ENCODE measurements around the gene MCUB. TPM values are rescaled to one million over a fixed set of nuclear protein-coding genes. Genes with fewer than 3 reads are reported as not detected.

MCUB gene
- total and polyA plus RNA-seq, 2 of the 13 experiments (the other 11 are each of a cell fraction or from before 2014, with no cell fraction given): 0.95 to 2.2 TPM

- TF ChIP-seq ZNF564 (CRISPR knock-in tag; IDR thresholded peaks at IDR 0.05) (peak; percentile 89; the same call in 1 of the 2 replicates), ATF4 (CRISPR knock-in tag; IDR thresholded peaks at IDR 0.05) (no peak)
- ATAC-seq (no peak), DNase-seq (ENCODE audit: low spot score) (no peak), FAIRE-seq (no peak)
- BruUV-seq (replicated peaks): no TSS peak
- ChIA-PET CTCF (ENCODE audit: low intra/inter-chr PET ratio, low total read pairs) (no interaction called here), POLR2A (no interaction called here)
- Histone ChIP-seq H3K9ac (ENCODE audit: insufficient read depth, low read depth, low read length) (no peak overlapping the region), H3K4me3 (replicated peaks in 1 of 3; ENCODE audit: insufficient read depth in 1 of 3, low read depth in 2 of 3, low read length in 3 of 3) (no peak overlapping the region), H3K4me1 (ENCODE audit: insufficient read depth, low read length) (peaks cover 22% of the 10 kb centered on the region), H3K4me2 (ENCODE audit: low read depth, low read length) (no peak overlapping the region), H3K36me3 (replicated peaks in 1 of 2; ENCODE audit: control insufficient read depth in 1 of 2, insufficient read depth in 2 of 2, low read length in 2 of 2) (peaks cover 0 to 8% of the 10 kb centered on the region in 2 experiments; a peak in 2 of 5 replicates), H3K27me3 (ENCODE audit: control insufficient read depth in 1 of 2, insufficient read depth in 2 of 2, low read length in 2 of 2) (no peaks in the 10 kb centered on the region; a peak in 1 of 5 replicates), H3K79me2 (ENCODE audit: insufficient read depth, low read length) (peaks cover 36% of the 10 kb centered on the region), H4K20me1 (ENCODE audit: insufficient read depth, low read length) (no peaks in the 10 kb centered on the region), H2AFZ (ENCODE audit: low read length) (no peak overlapping the region), H3K27ac (ENCODE audit: extremely low read length, insufficient read depth, low read length) (no peak overlapping the region), H3K9me3 (ENCODE audit: low read length) (no peaks in the 10 kb centered on the region)
- in situ Hi-C loops (cut with HindIII; ENCODE audit: extremely low pct_ligation_motif_present, low pct_unique_long_range_greater_than_20kb): no loop called here
- intact Hi-C loops (cut with micrococcal nuclease; ENCODE audit: unreplicated experiment): loop anchor here (10.0 kb wide), 2 partner anchors 158 to 288 kb away; partner anchors contain the start of genes MCUB and SEC24B
Measured at GRCh38 chr4:109722357-109722756, 162.3 kb downstream of the MCUB start.

- in situ Hi-C loops (cut with HindIII; ENCODE audit: extremely low pct_ligation_motif_present, low pct_unique_long_range_greater_than_20kb): no loop called here
- WGBS (ENCODE audit: low lambda C conversion rate): 96% methylated on average over 2 of the region's 2 CpGs
- intact Hi-C loops (cut with micrococcal nuclease; ENCODE audit: unreplicated experiment): loop anchor here (10.0 kb wide), 2 partner anchors 158 to 288 kb away; partner anchors contain the start of genes MCUB and SEC24B
- CTCF ChIA-PET (ENCODE audit: low intra/inter-chr PET ratio, low total read pairs): no interaction called here
- POLR2A ChIA-PET: no interaction called here
- 0 out of 5 replicates have a peak, but pooled peaks cover 0 to 4% of the 10 kb centered on the region in 2 experiments for H3K36me3 ChIP-seq (replicated peaks in 1 of 2; ENCODE audit: control insufficient read depth in 1 of 2, insufficient read depth in 2 of 2, low read length in 2 of 2)
- no peak overlapping the region for H3K4me2 ChIP-seq (ENCODE audit: low read depth, low read length)
- H3K79me2 ChIP-seq (ENCODE audit: insufficient read depth, low read length): peaks cover 44% of the 10 kb centered on the region
- no peaks in the 10 kb centered on the region; a peak in 1 of 5 replicates for H3K27me3 ChIP-seq (ENCODE audit: control insufficient read depth in 1 of 2, insufficient read depth in 2 of 2, low read length in 2 of 2)
- DNase-seq (ENCODE audit: low spot score) (no peak), ATAC-seq (no peak), FAIRE-seq (no peak)
- H3K4me1 ChIP-seq (ENCODE audit: insufficient read depth, low read length): peaks cover 30% of the 10 kb centered on the region
- no peak overlapping the region for H3K27ac ChIP-seq (ENCODE audit: extremely low read length, insufficient read depth, low read length)
- H3K4me3 ChIP-seq (replicated peaks in 1 of 3; ENCODE audit: insufficient read depth in 1 of 3, low read depth in 2 of 3, low read length in 3 of 3): no peak overlapping the region
- BruUV-seq (replicated peaks): no TSS peak
- no peak overlapping the region for H2AFZ ChIP-seq (ENCODE audit: low read length)
- H4K20me1 ChIP-seq (ENCODE audit: insufficient read depth, low read length): no peaks in the 10 kb centered on the region
- no peak overlapping the region for H3K9ac ChIP-seq (ENCODE audit: insufficient read depth, low read depth, low read length)
- no peaks in the 10 kb centered on the region for H3K9me3 ChIP-seq (ENCODE audit: low read length)
- TF ChIP-seq NFE2L2 (IDR thresholded peaks at IDR 0.05; ENCODE audit: low read length) (no peak), ZBTB21 (CRISPR knock-in tag; IDR thresholded peaks at IDR 0.05) (no peak), ZNF343 (CRISPR knock-in tag; IDR thresholded peaks at IDR 0.05) (no peak), MLX (CRISPR knock-in tag; IDR thresholded peaks at IDR 0.05) (no peak), THAP9 (CRISPR knock-in tag; IDR thresholded peaks at IDR 0.05; ENCODE audit: borderline replicate concordance) (no peak), HOXA7 (CRISPR knock-in tag; IDR thresholded peaks at IDR 0.05) (no peak), ZNF850 (CRISPR knock-in tag; conservative IDR thresholded peaks at IDR 0.05) (no peak), EHMT2 (IDR thresholded peaks at IDR 0.05; ENCODE audit: borderline replicate concordance, low read depth, low read length) (no peak), ZNF569 (CRISPR knock-in tag; IDR thresholded peaks at IDR 0.05; ENCODE audit: borderline replicate concordance) (no peak)
- TF ChIP-seq, protein P1, sequence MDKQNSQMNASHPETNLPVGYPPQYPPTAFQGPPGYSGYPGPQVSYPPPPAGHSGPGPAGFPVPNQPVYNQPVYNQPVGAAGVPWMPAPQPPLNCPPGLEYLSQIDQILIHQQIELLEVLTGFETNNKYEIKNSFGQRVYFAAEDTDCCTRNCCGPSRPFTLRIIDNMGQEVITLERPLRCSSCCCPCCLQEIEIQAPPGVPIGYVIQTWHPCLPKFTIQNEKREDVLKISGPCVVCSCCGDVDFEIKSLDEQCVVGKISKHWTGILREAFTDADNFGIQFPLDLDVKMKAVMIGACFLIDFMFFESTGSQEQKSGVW (CRISPR knock-in tag; IDR thresholded peaks at IDR 0.05; ENCODE audit: borderline replicate concordance): no peak
- TF ChIP-seq, protein P2, sequence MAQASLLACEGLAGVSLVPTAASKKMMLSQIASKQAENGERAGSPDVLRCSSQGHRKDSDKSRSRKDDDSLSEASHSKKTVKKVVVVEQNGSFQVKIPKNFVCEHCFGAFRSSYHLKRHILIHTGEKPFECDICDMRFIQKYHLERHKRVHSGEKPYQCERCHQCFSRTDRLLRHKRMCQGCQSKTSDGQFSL (CRISPR knock-in tag; IDR thresholded peaks at IDR 0.05): no peak
Measured at GRCh38 chr4:109723110-109723509, 163.1 kb downstream of the MCUB start.
